NCI-H2029 (cell line): ENCODE data around the gene CDC40.
"Not testable (repeated sequence)": the region's sequence is repeated elsewhere in the genome, so short reads cannot be mapped to it uniquely, and the experiment has no call there.

Source experiments
- DNase-seq: peaks from one replicate; lab custom pipeline; 2025; lab: John Stamatoyannopoulos, UW

The CDC40 gene

DNA sequence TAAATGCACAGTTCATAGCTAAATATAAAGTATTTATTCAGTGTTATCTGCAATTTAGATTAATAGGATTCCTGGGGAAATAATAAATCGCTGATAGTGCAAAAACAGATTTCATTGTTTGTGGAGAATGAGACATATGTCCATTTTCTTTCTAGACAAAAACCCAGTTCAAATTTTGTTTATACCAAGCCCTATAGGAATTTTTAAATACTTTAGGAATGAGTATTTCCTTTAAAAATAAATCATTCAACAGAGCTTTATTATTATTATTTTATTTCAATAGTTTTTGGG lies 91.5 kb downstream of the CDC40 start:
- DNase-seq = no peak

DNA sequence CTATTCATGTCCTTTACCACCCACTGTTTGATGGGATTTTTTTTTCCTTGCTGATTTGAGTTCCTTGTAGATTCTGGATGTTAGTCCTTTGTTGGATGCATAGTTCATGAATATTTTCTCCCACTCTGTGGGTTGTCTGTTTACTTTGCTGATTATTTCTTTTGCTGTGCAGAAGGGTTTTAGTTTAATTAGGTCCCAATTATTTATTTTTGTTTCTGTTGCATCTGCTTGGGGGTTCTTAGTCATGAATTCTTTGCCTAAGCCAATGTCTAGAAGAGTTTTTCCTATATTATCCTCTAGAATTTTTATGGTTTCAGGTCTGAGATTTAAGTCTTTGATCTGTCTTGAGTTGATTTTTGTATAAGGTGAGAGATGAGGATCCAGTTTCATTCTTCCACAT lies 92.6 kb downstream of the CDC40 start:
- not testable (repeated sequence) for DNase-seq

DNA sequence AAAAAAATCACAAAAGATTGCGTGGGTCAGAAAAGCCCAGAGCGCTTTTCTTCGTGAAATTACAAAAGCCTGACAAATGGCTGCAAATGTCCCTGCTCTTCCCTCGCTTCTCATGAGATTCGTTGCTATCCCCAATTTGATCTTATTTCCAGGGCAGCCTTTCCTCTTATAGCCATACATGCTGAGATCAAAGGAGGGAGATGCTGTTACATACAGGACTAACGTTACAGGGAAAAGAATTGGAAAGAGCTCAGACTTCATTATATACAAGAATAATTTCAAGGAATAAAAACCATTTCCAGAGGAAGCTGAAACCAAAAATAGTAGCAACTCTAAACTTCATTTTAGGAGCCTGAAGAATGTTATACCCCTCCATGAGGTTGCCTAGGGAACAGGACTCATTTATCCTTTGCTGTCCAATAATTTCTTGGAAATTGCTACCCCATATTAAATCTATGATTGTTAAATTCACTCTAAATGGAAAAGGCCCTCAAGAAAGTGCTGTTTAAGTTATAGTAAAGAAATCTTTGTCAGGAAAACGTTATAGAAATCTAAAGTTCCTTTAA lies 97.0 kb downstream of the CDC40 start:
- DNase-seq = no peak
